HCT116 (cell line): ENCODE results near the gene LEKR1. TPM values are rescaled to one million over a fixed set of nuclear protein-coding genes. Genes with fewer than 3 reads are reported as not detected.

Experiments
- ATAC-seq: fragments of 200-7000 bp; cut with Tn5 transposase; 2 replicates; pipeline ENCODE4 v1.9.1; 2020; ENCODE audit warnings: mild to moderate bottlenecking, moderate library complexity
- BruUV-seq: library from RNA; stranded (reverse); fragments of 400-500 nt; replicated peaks from 2 replicates; lab custom pipeline; 2021; lab: Mats Ljungman, UMichigan
- CTCF ChIA-PET: fragments of 300-600 bp; sonication (Branson Sonifier 250); formaldehyde crosslinking; loops from one replicate; lab custom pipeline; 2021; ENCODE audit warnings: antibody characterized with exemption; lab: Charles Lee
- POLR2A ChIA-PET: fragments of 300-600, 350-600 bp; sonication (Branson Sonifier 250); formaldehyde crosslinking; loops from one replicate; lab custom pipeline; 2021; ENCODE audit warnings: antibody characterized with exemption; lab: Charles Lee
- RAD21 ChIA-PET, 2 experiments: fragments of 300-600 bp; sonication (Branson Sonifier 250); formaldehyde crosslinking; loops; one replicate each; lab custom pipeline; 2023; ENCODE audit warnings: low total read pairs in 2 of 2; ENCODE audit not compliant: uncharacterized antibody in 2 of 2, unreplicated experiment in 2 of 2, low non-redundant PET in 1 of 2; lab: Charles Lee
- DNase-seq: peaks from one replicate; pipeline ENCODE4 v3.0.0-alpha.2; 2010; ENCODE audit warnings: low read depth, low spot score
- H2AFZ ChIP-seq: fragments of 200-600 bp; shearing (Covaris generic), sonication (generic); 2 replicates; pipeline ENCODE4 v1.6.1; 2017; ENCODE audit warnings: low read depth, mixed run types, mixed read lengths, antibody characterized with exemption, low read length; ENCODE audit not compliant: poor library complexity, severe bottlenecking
- H3K27ac ChIP-seq: 2 replicates; pipeline ENCODE4 v1.5.1; 2012; ENCODE audit warnings: low read depth, low read length
- H3K27me3 ChIP-seq: fragments of 200-600 bp; sonication (generic); 2 replicates; pipeline ENCODE4 v1.6.1; 2016; ENCODE audit warnings: mixed run types, low read length, mixed read lengths; ENCODE audit not compliant: insufficient read depth
- H3K36me3 ChIP-seq, 2 experiments: fragments of 200-500 bp in 1 of 2; fragments of 200-600 bp in 1 of 2; sonication (Bioruptor generic) in 1 of 2; sonication (generic) in 1 of 2; 2 replicates each; pipeline versions ENCODE4 v1.5.1 to v1.6.1; 2014 to 2016; ENCODE audit warnings: low read length in 2 of 2, inconsistent platforms in 1 of 2, mixed read lengths in 1 of 2, mixed run types in 1 of 2; ENCODE audit not compliant: insufficient read depth in 2 of 2, control insufficient read depth in 1 of 2
- H3K4me1 ChIP-seq, 2 experiments: fragments of 200-600 bp in 1 of 2; sonication (generic) in 1 of 2; 2 replicates each; pipeline versions ENCODE4 v1.5.1 to v1.6.1; 2012 to 2017; ENCODE audit warnings: low read length in 2 of 2, inconsistent platforms in 1 of 2, mild to moderate bottlenecking in 1 of 2, mixed read lengths in 1 of 2, mixed run types in 1 of 2, moderate library complexity in 1 of 2; ENCODE audit not compliant: insufficient read depth in 2 of 2, control insufficient read depth in 1 of 2
- H3K4me2 ChIP-seq: fragments of 200-600 bp; sonication (generic); 2 replicates; pipeline ENCODE4 v1.6.1; 2017; ENCODE audit warnings: mixed run types, low read length, mixed read lengths
- H3K4me3 ChIP-seq, 2 experiments: fragments of 200-600 bp in 1 of 2; sonication (generic) in 1 of 2; replicated peaks in 1 of 2; 2 replicates each; pipeline ENCODE4 v1.5.1; 2011 to 2016; ENCODE audit warnings: low read length in 2 of 2, control low read depth in 1 of 2, low read depth in 1 of 2, mild to moderate bottlenecking in 1 of 2, mixed read lengths in 1 of 2, mixed run types in 1 of 2
- H3K79me2 ChIP-seq: fragments of 200-600 bp; sonication (generic); 2 replicates; pipeline ENCODE4 v1.6.1; 2017; ENCODE audit warnings: mild to moderate bottlenecking, mixed run types, low read length, moderate library complexity, mixed read lengths; ENCODE audit not compliant: insufficient read depth
- H3K9ac ChIP-seq: fragments of 200-600 bp; sonication (generic); 2 replicates; pipeline ENCODE4 v1.6.1; 2016; ENCODE audit warnings: low read length, mixed read lengths
- H3K9me2 ChIP-seq: fragments of 200-600 bp; sonication (generic), shearing (Covaris generic); 2 replicates; pipeline ENCODE4 v1.6.1; 2017; ENCODE audit warnings: mixed run types, mild to moderate bottlenecking, moderate library complexity; ENCODE audit not compliant: insufficient read depth
- H3K9me3 ChIP-seq, 2 experiments: fragments of 200-500 bp in 1 of 2; fragments of 200-600 bp in 1 of 2; sonication (Bioruptor generic) in 1 of 2; sonication (generic) in 1 of 2; 2 replicates each; pipeline ENCODE4 v1.6.1; 2014 to 2017; ENCODE audit warnings: low read length in 2 of 2, mixed read lengths in 2 of 2, inconsistent platforms in 1 of 2, low read depth in 1 of 2, mild to moderate bottlenecking in 1 of 2, mixed run types in 1 of 2, moderate library complexity in 1 of 2; ENCODE audit not compliant: control insufficient read depth in 1 of 2, insufficient read depth in 1 of 2
- H4K20me1 ChIP-seq: fragments of 200-600 bp; sonication (generic), shearing (Covaris generic); 2 replicates; pipeline ENCODE4 v1.6.1; 2017; ENCODE audit warnings: mixed run types, mild to moderate bottlenecking, moderate library complexity; ENCODE audit not compliant: insufficient read depth
- CBX3 ChIP-seq: IDR thresholded peaks from 2 replicates; pipeline ENCODE4 v1.6.1; 2012; ENCODE audit warnings: low read depth
- CEBPB ChIP-seq: IDR thresholded peaks from 2 replicates; pipeline ENCODE4 v1.6.1; 2012; ENCODE audit warnings: low read depth
- EGR1 ChIP-seq: IDR thresholded peaks from 2 replicates; pipeline ENCODE4 v1.6.1; 2012; ENCODE audit warnings: low read depth
- ELF1 ChIP-seq: IDR thresholded peaks from 2 replicates; pipeline ENCODE4 v1.6.1; 2012; ENCODE audit warnings: low read depth, borderline replicate concordance
- JUND ChIP-seq: IDR thresholded peaks from 2 replicates; pipeline ENCODE4 v1.6.1; 2012
- POLR2A ChIP-seq: IDR thresholded peaks from 2 replicates; pipeline ENCODE4 v1.7.0; 2011; ENCODE audit warnings: borderline replicate concordance; ENCODE audit not compliant: insufficient read depth, insufficient read length; ENCODE audit errors: extremely low read depth
- POLR2AphosphoS5 ChIP-seq: IDR thresholded peaks from 2 replicates; pipeline ENCODE4 v1.6.1; 2011; ENCODE audit warnings: mild to moderate bottlenecking, low read depth, low read length, moderate library complexity
- YY1 ChIP-seq: IDR thresholded peaks from 2 replicates; pipeline ENCODE4 v1.6.1; 2011; ENCODE audit warnings: low read length, low read depth, moderate library complexity, mild to moderate bottlenecking; ENCODE audit not compliant: insufficient replicate concordance; ENCODE audit errors: extremely low read depth
- intact Hi-C: fragments of 100-400 bp; cut with micrococcal nuclease; formaldehyde crosslinking; loops from 2 replicates; pipeline ENCODE4 v1.10.0; 2022
- total RNA-seq: library from RNA; stranded (reverse); gene quantifications from one replicate; pipeline ENCODE4 v1.2.1, GENCODE V29; 2021; ENCODE audit not compliant: unreplicated experiment
- TF ChIP-seq, protein P1 (sequence below): IDR thresholded peaks from 2 replicates; pipeline ENCODE4 v1.6.1; 2012; ENCODE audit warnings: low read depth
- TF ChIP-seq, protein P2 (sequence below), 3 experiments: fragments of 200-600 bp in 1 of 3; sonication (generic) in 1 of 3; IDR thresholded peaks in 2 of 3; conservative IDR thresholded peaks in 1 of 3; 2 replicates each; pipeline ENCODE4 v1.5.1; 2012 to 2017; ENCODE audit warnings: low read depth in 2 of 3, low read length in 2 of 3, antibody characterized with exemption in 1 of 3, borderline replicate concordance in 1 of 3, control low read depth in 1 of 3, mild to moderate bottlenecking in 1 of 3, mixed read lengths in 1 of 3, mixed run types in 1 of 3, moderate library complexity in 1 of 3; ENCODE audit not compliant: insufficient read depth in 1 of 3

The LEKR1 gene
- total RNA-seq, 1 experiment from 2014 or later: 2.1 TPM

DNA sequence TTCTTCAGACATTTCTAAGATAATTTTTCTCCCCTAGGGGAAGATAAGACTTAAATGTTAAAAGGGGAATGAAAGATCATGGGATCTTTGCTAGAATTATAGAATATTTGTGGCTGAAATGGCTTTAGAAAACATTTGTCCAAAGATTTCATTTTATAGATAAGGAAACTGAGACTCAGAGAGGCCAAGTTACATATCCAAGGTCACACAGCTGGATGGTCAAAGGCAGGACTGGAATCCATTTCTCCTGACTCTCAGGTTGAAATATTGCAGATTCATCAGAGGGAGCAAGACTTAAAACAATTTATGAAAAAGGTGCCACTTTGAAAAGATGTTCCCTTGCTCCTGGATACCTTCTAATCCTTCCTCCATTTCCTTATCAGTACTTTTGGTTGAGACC lies 19.5 kb upstream of the LEKR1 start:
- Histone ChIP-seq H3K4me1 (peaks cover 3 to 12% of the 10 kb centered on the region in 2 experiments; a peak in 3 of 4 replicates), H3K9ac (no peak overlapping the region), H3K36me3 (peaks cover 0 to 4% of the 10 kb centered on the region in 2 experiments; a peak in 1 of 4 replicates), H3K27ac (no peak overlapping the region), H3K9me3 (peaks cover 0 to 7% of the 10 kb centered on the region in 2 experiments; a peak in 1 of 4 replicates), H3K79me2 (peaks cover 33% of the 10 kb centered on the region), H3K4me3 (no peak overlapping the region), H3K4me2 (no peak overlapping the region), H4K20me1 (no peaks in the 10 kb centered on the region), H2AFZ (no peak overlapping the region), H3K27me3 (no peaks in the 10 kb centered on the region), H3K9me2 (no peaks in the 10 kb centered on the region)
- no peak for ATAC-seq
- ChIA-PET RAD21 (no interaction called here), POLR2A (interaction anchor here (1.5 kb wide), 1 partner anchor 9 kb away, joined by 3 read pairs; no protein-coding TSS in a partner anchor), CTCF (no interaction called here)
- no peak for DNase-seq
- TF ChIP-seq POLR2A (no peak), JUND (no peak), CEBPB (no peak), POLR2AphosphoS5 (no peak), CBX3 (no peak), YY1 (no peak), ELF1 (no peak), EGR1 (no peak)
- TF ChIP-seq, protein P1, sequence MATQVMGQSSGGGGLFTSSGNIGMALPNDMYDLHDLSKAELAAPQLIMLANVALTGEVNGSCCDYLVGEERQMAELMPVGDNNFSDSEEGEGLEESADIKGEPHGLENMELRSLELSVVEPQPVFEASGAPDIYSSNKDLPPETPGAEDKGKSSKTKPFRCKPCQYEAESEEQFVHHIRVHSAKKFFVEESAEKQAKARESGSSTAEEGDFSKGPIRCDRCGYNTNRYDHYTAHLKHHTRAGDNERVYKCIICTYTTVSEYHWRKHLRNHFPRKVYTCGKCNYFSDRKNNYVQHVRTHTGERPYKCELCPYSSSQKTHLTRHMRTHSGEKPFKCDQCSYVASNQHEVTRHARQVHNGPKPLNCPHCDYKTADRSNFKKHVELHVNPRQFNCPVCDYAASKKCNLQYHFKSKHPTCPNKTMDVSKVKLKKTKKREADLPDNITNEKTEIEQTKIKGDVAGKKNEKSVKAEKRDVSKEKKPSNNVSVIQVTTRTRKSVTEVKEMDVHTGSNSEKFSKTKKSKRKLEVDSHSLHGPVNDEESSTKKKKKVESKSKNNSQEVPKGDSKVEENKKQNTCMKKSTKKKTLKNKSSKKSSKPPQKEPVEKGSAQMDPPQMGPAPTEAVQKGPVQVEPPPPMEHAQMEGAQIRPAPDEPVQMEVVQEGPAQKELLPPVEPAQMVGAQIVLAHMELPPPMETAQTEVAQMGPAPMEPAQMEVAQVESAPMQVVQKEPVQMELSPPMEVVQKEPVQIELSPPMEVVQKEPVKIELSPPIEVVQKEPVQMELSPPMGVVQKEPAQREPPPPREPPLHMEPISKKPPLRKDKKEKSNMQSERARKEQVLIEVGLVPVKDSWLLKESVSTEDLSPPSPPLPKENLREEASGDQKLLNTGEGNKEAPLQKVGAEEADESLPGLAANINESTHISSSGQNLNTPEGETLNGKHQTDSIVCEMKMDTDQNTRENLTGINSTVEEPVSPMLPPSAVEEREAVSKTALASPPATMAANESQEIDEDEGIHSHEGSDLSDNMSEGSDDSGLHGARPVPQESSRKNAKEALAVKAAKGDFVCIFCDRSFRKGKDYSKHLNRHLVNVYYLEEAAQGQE: no peak
- TF ChIP-seq, protein P2, sequence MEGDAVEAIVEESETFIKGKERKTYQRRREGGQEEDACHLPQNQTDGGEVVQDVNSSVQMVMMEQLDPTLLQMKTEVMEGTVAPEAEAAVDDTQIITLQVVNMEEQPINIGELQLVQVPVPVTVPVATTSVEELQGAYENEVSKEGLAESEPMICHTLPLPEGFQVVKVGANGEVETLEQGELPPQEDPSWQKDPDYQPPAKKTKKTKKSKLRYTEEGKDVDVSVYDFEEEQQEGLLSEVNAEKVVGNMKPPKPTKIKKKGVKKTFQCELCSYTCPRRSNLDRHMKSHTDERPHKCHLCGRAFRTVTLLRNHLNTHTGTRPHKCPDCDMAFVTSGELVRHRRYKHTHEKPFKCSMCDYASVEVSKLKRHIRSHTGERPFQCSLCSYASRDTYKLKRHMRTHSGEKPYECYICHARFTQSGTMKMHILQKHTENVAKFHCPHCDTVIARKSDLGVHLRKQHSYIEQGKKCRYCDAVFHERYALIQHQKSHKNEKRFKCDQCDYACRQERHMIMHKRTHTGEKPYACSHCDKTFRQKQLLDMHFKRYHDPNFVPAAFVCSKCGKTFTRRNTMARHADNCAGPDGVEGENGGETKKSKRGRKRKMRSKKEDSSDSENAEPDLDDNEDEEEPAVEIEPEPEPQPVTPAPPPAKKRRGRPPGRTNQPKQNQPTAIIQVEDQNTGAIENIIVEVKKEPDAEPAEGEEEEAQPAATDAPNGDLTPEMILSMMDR (IDR thresholded peaks at IDR 0.05 in 2 of 3, conservative IDR thresholded peaks at IDR 0.05 in 1 of 3; ENCODE audit: borderline replicate concordance in 1 of 3, insufficient read depth in 1 of 3, low read depth in 2 of 3, low read length in 2 of 3): no peak
- BruUV-seq: no TSS peak
- intact Hi-C loops: no loop called here
